HG02970 (cell line): ENCODE results near the gene VGF.
"Not testable (repeated sequence)": the region's sequence is repeated elsewhere in the genome, so short reads cannot be mapped to it uniquely, and the experiment has no call there.

Source experiments
- ATAC-seq: cut with Tn5 transposase; IDR thresholded peaks from one replicate; pipeline ENCODE4 v1.9.1; 2021; ENCODE audit warnings: mild to moderate bottlenecking, moderate library complexity, moderate number of reproducible peaks; ENCODE audit not compliant: unreplicated experiment, low FRiP score

Gene VGF

DNA sequence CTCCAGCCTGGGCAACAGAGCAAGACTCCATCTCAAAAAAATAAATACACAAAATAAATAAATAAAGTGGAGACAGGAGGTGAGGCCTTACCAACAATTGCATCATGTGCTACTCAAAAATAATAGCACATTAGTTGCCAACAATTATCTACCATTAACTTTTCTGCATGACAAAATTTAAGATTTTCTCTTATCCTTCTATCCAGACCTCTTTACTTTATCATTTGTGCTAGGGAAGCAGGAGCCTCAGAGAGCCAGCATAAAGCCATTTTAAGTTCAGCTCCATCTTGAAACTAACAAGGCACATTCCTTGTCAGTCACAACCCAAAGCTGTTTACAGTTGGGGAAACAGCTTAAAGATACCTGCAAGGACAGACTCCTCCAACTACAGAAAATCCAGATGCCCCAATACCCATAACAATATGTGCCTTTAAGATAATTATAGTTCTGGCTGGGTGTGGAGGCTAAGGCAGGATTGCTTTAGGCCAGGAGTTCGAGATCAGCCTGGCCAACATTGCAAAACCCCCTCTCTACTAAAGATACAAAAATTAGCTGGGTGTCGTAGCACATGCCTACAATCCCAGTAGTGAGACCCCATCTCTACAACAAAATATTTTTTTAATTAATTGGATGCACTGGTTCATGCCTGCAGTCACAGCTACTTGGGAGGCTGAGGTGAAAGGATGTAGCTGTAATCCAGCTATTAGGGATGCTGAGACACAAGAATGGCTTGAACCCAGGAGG, 13.3 kb downstream of the VGF start:
- ATAC-seq: no peak

DNA sequence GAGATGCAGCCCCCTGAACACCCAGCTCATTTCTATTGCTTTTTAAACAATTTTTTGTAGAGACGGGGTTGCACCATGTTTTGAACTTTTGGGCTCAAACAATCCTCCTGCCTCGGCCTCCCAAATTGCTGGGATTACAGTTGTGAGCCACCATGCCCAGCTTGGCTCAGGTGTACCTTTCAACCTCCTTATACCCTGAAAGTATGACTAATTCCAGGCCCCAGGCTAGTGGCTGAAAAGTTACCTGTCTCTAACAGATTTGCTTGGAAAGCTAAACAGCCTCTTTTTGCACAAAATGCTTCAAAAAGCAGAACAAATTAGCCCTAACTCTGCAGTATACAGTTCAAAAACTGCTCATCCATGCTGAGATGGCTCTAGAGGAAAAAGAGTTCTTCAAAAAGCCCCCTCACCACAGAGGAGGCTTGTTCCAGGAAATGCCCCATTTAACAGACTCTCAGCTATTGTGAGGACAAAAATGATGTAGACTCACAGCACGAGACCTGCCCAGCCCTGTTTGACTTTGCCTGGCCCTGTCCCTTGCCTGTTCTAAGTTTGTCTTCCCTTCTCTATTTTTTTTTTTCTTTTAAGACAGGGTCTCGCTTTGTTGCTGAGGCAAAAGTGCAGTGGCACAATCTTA, 24.5 kb downstream of the VGF start:
- no peak for ATAC-seq

DNA sequence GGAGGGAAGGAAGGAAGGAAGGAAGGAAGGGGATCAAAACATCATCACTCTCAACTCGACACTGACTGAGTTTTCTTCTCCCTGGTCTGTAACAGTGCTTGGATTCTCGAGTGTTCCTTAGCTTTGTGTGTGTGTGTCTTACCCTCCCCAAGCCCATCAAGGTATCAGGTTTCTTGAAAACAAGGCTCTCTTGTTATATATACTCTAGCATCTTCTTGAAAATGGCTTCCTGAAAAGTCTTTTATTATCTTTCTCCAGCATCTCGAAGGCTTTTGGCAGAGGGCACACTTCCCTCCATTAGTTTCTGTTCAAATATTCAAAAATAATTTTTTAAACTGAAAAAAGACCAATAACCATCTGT, 25.1 kb downstream of the VGF start:
- ATAC-seq: no peak

DNA sequence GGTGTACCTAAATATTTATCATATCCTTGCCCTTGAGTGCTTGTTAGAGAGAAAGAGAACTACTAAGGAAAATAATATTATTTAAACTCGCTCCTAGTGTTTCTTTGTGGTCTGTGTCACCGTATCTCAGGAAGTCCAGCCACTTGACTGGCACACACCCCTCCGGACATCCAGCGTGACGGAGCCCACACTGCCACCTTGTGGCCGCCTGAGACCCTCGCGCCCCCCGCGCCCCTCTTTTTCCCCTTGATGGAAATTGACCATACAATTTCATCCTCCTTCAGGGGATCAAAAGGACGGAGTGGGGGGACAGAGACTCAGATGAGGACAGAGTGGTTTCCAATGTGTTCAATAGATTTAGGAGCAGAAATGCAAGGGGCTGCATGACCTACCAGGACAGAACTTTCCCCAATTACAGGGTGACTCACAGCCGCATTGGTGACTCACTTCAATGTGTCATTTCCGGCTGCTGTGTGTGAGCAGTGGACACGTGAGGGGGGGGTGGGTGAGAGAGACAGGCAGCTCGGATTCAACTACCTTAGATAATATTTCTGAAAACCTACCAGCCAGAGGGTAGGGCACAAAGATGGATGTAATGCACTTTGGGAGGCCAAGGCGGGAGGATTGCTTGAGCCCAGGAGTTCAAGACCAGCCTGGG, 27.0 kb downstream of the VGF start:
- no peak for ATAC-seq

DNA sequence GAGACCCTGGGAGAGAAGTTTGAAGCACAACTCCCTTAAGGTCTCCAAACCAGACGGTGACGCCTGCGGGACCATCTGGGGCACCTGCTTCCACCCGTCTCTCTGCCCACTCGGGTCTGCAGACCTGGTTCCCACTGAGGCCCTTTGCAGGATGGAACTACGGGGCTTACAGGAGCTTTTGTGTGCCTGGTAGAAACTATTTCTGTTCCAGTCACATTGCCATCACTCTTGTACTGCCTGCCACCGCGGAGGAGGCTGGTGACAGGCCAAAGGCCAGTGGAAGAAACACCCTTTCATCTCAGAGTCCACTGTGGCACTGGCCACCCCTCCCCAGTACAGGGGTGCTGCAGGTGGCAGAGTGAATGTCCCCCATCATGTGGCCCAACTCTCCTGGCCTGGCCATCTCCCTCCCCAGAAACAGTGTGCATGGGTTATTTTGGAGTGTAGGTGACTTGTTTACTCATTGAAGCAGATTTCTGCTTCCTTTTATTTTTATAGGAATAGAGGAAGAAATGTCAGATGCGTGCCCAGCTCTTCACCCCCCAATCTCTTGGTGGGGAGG, 27.6 kb downstream of the VGF start:
- ATAC-seq: no peak

DNA sequence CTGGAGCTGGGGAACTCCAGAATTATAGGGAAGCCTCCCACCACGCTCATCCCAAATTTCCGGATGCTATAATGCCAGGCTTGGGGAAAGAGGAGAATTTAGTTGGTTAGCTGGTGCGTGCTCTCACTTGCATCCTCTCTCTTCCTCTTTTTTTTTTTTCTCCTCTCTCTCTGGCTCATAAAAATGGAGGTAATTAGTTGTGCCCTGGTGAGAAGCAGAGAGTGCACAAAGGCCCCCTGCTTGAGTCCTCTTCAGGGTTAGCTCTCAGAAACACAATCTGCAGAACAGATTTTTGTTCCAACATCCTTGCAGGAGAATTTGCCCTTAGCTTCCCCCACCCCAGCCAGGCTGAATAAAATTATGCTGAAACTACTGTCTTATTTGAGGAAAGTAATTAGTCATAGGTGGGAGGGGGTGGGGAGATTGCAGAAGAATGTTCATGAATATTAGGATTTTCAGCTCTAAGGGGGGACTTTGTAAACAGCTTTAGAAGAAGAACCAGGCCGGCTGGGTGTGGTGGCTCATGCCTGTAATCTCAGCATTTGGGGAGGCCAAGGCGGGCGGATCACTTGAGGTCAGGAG, 30.9 kb downstream of the VGF start:
- no peak for ATAC-seq

DNA sequence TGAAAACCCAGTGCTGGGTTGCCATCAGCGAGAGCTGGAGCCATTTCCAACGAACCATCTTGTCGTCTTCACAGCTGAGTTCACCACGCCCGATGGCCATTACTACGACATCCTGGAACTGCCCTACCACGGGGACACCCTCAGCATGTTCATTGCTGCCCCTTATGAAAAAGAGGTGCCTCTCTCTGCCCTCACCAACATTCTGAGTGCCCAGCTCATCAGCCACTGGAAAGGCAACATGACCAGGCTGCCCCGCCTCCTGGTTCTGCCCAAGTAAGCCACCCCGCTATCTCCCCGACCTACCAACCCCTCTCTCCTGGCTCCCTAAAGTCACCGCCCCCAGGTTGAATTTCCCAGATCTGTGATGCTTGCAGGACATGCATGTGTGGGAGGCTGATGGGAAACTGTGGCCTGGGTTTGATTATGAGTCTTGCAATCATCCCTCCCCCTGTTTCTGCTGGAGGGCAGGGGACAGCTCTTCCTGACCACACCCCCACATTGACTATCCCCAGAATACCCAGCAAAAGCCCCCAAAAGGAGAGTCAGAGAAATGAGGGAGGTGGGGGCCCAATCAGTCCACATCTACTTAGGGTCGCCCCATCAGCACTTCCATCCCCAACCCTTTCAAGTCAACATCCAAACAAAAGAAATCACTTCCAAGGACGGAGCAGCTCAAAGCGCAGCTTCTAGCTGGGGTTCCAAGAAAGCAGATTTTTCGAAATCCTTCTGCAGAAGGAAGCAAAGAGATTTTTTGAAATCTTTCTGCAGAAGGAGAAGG, 31.6 kb downstream of the VGF start:
- no peak for ATAC-seq

DNA sequence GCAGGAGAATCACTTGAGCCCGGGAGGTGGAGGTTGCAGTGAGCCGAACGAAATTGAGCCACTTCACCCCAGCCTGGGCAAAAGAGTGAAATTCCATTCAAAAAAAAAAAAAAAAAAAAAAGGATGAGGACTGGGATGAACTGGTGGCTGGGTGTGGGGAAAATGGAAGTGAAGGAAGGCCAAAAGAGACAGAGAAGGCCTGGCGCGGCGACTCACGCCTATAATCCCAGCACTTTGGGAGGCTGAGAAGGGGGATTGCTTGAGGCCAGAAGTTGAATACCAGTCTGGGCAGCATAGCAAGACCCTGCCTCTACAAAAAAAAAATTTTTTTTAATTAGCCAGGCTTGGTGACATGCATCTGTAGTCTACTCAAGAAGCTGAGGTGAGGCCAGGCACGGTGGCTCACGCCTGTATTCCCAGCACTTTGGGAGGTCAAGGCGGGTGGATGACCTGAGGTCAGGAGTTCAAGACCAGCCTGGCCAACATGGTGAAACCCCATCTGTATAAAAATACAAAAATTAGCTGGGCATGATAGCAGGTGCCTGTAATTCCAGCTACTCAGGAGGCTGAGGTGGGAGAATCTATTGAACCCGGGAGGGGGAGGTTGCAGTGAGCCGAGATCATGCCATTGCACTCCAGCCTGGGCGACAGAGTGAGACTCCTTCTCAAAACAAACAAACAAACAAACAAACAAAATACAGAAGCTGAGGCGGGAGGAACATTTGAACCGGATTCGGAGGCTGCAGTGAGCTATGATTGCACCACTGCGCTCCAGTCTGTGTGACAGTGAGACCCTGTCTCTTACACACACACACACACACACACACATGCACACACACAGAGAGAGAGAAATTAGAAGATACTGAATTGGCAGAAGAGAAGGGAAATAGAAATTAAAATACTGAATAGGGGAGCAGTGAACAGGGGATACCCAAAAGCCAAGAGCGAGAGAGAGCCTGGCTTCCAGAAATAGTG, 32.5 kb downstream of the VGF start:
- ATAC-seq: not testable (repeated sequence)

DNA sequence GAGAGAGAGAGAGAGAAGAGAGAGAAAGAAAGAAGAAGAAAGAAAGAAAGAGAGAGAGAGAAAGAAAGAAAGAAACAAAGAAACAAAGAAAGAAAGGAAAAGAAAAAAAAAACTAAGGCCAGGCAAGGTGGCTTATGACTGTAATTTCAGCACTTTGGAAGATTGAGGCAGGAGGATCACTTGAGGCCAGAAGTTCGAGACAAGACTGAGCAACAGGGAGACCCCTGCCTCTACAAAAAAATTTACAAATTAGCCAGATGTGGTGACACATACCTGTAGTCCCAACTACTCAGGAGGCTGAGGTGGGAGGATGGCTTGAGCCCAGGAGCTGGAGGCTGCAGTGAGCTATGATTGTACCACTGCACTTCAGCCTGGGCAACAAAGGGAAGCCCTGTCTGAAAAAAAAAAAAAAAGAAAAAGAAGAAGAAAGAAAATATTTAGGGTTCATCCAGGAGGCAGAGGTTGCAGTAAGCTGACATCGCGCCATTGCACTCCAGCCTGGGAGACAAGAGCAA, 35.7 kb downstream of the VGF start:
- no peak for ATAC-seq

DNA sequence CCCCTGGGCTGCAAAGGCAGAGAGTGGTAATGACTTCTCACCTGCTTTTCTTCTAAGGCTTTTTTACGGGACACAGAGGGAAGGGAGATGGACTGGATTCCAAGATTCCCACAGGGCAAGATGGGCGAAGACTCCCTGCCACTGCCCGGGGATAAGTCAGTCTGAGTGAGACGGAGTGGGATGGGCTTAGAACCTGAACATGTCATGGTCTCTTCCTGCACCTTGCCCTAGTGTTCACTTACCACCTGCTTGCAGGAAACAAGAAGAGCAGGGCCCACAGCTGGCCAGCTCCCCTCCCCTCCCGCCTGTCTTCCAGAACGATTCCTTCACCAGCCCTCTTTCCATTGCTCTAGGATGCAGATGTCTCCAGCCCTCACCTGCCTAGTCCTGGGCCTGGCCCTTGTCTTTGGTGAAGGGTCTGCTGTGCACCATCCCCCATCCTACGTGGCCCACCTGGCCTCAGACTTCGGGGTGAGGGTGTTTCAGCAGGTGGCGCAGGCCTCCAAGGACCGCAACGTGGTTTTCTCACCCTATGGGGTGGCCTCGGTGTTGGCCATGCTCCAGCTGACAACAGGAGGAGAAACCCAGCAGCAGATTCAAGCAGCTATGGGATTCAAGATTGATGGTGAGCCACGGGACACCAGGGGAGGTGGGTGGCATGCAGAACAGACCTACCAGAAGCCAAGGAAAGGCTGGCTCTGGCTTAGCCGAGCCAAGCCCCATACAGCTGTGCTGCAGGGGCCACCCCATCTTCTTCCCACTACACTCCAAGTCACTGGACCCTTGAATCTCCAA, 37.1 kb downstream of the VGF start:
- ATAC-seq: no peak

DNA sequence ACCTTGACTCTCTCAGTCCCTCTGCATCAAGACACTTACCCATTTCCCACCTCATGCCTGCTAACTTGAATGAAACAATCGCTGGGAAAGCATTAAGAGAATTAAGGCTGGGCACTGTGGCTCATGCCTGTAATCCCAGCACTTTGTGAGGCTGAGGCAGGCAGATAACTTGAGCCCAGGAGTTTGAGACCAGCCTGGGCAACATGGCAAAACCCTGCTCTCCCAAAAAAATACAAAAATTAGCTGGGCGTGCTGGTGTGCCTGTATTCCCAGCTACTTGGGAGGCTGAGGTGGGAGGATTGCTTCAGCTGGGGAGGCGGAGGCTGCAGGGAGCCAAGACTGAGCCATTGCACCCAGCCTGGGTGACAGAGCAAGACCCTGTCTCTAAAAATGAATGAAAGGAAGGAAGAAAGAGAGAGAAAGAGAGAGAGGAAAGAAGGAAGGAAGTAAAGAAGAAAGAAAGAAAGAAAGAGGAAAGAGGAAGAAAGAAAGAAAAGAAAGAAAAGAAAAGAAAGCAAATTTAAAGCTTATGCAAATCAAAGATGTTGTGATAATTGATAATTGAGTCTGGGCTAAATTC, 37.8 kb downstream of the VGF start:
- ATAC-seq: no peak

DNA sequence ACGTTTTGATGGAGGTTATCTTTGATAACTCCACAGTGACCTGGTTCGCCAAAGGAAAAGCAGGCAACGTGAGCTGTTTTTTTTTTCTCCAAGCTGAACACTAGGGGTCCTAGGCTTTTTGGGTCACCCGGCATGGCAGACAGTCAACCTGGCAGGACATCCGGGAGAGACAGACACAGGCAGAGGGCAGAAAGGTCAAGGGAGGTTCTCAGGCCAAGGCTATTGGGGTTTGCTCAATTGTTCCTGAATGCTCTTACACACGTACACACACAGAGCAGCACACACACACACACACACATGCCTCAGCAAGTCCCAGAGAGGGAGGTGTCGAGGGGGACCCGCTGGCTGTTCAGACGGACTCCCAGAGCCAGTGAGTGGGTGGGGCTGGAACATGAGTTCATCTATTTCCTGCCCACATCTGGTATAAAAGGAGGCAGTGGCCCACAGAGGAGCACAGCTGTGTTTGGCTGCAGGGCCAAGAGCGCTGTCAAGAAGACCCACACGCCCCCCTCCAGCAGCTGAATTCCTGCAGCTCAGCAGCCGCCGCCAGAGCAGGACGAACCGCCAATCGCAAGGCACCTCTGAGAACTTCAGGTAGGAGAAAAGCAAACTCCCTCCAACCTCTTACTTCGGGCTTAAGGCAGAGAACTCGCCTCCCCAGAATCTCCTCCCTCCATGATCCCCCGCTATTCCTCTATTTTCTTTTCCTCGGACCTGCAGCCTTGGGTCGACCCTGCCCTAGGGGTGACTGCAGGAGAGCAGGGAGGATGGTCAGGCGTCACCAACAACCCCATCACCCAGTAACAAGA, 38.5 kb downstream of the VGF start, which contains the start of gene SERPINE1:
SERPINE1 (plus strand) TSS at position 454 of the 809 bp plus-strand sequence. CDS start 1,290 bp downstream, outside the sequence.
- ATAC-seq: peak; percentile 35

DNA sequence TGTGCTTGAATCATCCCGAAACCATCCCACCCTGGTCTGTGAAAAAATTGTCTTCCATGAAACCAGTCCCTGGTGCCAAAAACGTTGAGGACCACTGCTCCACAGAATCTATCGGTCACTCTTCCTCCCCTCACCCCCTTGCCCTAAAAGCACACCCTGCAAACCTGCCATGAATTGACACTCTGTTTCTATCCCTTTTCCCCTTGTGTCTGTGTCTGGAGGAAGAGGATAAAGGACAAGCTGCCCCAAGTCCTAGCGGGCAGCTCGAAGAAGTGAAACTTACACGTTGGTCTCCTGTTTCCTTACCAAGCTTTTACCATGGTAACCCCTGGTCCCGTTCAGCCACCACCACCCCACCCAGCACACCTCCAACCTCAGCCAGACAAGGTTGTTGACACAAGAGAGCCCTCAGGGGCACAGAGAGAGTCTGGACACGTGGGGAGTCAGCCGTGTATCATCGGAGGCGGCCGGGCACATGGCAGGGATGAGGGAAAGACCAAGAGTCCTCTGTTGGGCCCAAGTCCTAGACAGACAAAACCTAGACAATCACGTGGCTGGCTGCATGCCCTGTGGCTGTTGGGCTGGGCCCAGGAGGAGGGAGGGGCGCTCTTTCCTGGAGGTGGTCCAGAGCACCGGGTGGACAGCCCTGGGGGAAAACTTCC, 39.2 kb downstream of the VGF start:
- peak; percentile 58 for ATAC-seq

DNA sequence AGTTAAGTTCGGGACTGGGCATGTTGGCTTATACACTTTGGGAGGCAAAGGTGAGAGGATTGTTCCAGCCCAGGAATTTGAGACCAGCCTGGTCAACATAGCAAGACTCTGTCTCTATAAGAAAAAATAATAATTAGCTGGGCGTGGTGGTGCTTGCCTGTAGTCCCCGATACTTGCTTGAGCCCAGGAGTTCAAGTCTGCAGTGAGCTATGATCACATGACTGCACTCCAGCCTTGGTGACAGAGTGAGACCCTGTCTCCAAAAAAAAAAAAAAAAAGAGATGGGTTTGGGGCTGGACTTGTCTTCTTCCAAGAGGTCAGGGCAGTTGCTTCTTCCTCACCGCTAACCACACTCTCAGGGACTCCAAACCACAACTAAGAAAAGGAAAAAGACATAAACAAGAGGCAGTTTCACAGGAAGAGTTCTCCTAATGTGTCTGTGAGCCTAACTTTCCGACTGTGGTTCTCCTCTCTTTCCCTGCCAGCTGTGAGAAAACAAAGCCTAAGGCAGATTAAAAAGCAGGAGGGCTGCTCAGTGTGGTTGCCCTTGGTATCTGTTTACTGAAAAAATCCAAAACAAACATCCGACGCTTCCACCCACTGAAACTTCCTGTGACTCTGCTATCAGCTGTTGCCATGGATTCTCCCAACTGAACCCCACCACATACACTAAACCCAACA, 40.9 kb downstream of the VGF start:
- no peak for ATAC-seq

DNA sequence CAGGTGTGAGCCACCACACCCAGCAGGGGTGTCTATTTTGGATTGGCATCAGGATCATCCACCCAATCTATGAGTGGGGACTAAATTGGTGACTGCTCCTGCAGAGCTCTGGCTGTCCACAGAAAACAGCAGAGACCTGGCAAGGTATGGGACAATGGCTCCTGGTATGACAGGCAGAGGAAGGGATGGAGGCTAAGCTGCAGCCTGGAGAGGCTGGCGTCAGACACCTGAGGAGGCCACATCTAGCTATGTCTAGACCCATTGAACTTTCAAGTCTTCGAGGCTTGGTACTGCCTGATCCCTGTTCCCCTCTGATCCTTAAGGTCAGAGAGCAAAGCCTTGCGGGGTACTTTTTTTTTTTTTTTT, 41.7 kb downstream of the VGF start:
- ATAC-seq: no peak
